Measurements from ENCODE around the gene AP1G2.

AP1G2 gene

DNA sequence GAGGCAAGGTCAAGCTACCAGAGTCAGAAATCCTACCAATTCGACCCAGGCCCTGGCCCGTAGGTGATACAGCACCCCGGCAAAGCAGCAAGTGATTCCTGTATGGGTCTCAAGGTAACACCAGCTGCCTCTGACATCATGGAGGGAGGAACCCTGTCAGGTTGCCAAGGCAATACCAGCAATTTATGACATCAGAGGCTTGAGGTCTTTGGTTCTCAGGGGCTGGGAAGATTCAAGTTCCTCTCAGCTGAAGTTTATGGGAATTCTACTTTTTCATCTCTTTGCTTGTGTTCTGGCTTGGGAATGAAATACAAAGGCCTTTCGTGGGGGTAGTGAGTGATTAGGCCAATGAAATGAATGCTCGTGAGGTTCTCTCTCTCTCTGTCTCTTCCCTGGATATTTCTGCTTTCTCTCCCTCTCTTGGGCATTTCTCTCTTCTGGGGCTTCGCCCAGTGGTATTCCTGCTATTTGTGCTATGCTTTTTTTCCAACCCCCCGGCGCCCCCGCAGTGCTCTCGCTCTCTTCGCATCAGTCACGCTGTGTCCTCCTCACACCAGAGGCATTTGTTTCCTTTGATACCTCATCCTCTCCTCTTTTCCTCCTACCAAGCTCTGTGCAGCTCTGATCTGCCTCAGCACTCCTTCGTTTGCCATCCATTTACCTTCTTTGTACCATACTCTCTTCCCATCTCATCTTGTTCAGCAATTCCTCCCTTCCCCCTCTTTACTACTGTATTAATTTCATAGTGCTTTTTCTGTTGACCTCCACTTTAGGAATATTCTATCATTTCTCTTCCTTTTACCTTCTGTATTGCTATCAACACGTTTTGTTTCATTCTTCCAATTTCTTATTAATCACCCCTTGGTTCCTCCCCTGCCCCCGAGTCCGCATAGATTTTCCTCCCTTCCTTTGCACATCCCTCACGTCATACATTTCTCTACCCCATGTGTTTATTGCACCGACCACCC, 19.0 kb downstream of the AP1G2 start:
- Histone ChIP-seq H3K27me3 (ENCODE audit: control insufficient read depth, insufficient read depth, low read length) (no peaks in the 10 kb centered on the region), H2AFZ (no peak overlapping the region), H3K79me2 (peaks cover 1% of the 10 kb centered on the region), H3K27ac (peak overlapping the region; percentile 26), H3K9me3 (ENCODE audit: control insufficient read depth, low read length) (no peaks in the 10 kb centered on the region), H3K9ac (no peak overlapping the region), H3K4me3 (ENCODE audit: low read depth, low read length) (no peak overlapping the region), H3K4me2 (ENCODE audit: low read length) (no peak overlapping the region), H3K36me3 (ENCODE audit: control insufficient read depth, insufficient read depth, low read length) (no peaks in the 10 kb centered on the region), H3K4me1 (peaks cover 9% of the 10 kb centered on the region)
- TF ChIP-seq, protein P1, sequence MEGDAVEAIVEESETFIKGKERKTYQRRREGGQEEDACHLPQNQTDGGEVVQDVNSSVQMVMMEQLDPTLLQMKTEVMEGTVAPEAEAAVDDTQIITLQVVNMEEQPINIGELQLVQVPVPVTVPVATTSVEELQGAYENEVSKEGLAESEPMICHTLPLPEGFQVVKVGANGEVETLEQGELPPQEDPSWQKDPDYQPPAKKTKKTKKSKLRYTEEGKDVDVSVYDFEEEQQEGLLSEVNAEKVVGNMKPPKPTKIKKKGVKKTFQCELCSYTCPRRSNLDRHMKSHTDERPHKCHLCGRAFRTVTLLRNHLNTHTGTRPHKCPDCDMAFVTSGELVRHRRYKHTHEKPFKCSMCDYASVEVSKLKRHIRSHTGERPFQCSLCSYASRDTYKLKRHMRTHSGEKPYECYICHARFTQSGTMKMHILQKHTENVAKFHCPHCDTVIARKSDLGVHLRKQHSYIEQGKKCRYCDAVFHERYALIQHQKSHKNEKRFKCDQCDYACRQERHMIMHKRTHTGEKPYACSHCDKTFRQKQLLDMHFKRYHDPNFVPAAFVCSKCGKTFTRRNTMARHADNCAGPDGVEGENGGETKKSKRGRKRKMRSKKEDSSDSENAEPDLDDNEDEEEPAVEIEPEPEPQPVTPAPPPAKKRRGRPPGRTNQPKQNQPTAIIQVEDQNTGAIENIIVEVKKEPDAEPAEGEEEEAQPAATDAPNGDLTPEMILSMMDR (IDR thresholded peaks at IDR 0.05), result no peak

DNA sequence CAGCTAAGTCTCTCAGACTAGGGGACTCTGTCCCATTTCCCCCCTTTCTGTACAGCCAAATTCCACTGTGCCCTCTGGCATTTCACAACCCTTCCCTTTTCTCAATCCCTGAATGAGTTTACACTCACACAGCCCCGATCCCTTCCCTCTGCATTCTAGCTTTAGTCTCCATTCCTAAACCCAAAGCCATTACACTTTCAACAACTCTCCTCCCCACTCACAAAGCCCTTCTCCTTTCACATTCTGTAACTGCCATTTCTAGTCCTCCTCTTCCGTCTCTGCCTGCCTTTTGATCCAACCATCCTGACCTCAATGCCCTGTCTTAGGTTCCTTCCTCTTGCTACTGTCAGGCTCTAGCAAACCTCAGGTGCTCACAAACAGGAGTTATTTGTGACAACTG, 19.7 kb downstream of the AP1G2 start:
- H3K4me3 ChIP-seq (ENCODE audit: low read depth, low read length), result no peak overlapping the region
- H3K27ac ChIP-seq, result peak overlapping the region; percentile 26
- no peak overlapping the region for H3K9ac ChIP-seq
- no peak overlapping the region for H3K4me2 ChIP-seq (ENCODE audit: low read length)
- H3K36me3 ChIP-seq (ENCODE audit: control insufficient read depth, insufficient read depth, low read length), result no peaks in the 10 kb centered on the region
- H3K27me3 ChIP-seq (ENCODE audit: control insufficient read depth, insufficient read depth, low read length), result no peaks in the 10 kb centered on the region
- H3K79me2 ChIP-seq, result peaks cover 4% of the 10 kb centered on the region
- no peak overlapping the region for H2AFZ ChIP-seq
- H3K9me3 ChIP-seq (ENCODE audit: control insufficient read depth, low read length), result no peaks in the 10 kb centered on the region
- TF ChIP-seq, protein P1 (IDR thresholded peaks at IDR 0.05), result no peak
- peaks cover 9% of the 10 kb centered on the region for H3K4me1 ChIP-seq

DNA sequence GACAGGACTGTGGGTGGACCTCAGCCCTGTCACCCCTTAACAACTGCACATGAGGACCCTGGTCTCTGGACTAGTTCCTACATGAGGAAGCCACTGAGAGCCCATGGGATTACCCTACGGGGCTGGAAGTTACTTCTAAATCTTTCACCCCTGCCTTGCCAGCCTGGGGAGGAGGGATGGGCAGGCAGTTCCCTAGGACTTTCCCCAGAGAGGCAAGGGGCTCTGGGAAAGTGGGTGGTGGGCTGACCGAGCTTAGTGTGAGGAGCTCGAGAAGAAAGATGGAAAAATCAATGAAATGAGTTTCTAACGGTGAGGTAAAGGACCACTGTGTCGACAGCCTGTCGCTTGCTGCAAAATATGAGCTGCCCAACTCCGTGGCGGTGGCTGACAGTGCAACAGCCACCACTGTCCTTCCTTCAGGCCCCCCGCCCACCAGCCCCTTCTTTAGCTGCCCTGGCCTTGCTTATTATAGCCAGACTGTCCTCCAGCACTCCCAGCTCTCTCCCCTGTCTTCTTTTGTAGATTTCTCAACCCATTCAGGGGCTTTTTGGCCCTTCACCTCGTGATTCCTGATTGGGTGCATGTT, 21.0 kb downstream of the AP1G2 start:
- Histone ChIP-seq H3K4me3 (ENCODE audit: low read depth, low read length) (no peak overlapping the region), H3K9me3 (ENCODE audit: control insufficient read depth, low read length) (no peaks in the 10 kb centered on the region), H3K27me3 (ENCODE audit: control insufficient read depth, insufficient read depth, low read length) (no peaks in the 10 kb centered on the region), H3K4me1 (peaks cover 5% of the 10 kb centered on the region), H2AFZ (no peak overlapping the region), H3K27ac (no peak overlapping the region), H3K9ac (no peak overlapping the region), H3K79me2 (peaks cover 6% of the 10 kb centered on the region), H3K4me2 (ENCODE audit: low read length) (no peak overlapping the region), H3K36me3 (ENCODE audit: control insufficient read depth, insufficient read depth, low read length) (no peaks in the 10 kb centered on the region)
- TF ChIP-seq, protein P1 (IDR thresholded peaks at IDR 0.05), result no peak

DNA sequence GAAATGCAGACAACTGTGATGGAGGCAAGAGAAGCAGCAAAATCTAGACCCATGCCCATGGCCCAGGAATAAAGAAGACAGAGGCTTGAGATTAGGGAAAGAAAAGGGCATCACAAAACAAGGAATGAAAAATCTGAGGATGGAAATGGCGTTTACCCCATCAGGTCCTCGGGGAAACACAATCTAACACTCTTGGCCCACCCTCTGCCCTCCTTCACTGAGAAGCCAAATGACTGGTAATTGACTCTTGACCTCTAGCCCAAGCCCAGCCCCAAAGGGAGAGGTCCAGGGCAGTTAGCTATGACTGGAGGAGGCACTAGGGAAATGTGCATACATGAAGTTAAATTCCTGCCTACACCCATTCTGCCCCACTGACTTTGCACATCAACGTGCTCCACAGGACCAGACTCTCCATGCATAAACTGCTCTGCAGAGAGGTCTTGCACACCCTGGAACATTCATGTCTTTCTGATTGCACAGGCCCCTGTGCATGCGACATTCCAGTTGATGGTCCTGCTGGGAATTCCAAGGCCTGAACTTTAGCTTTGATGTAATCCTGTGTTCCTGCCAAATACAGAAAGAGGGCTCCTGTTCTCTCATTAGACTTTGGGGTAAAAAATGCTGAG, 21.7 kb downstream of the AP1G2 start:
- Histone ChIP-seq H3K4me1 (peaks cover 5% of the 10 kb centered on the region), H3K4me2 (ENCODE audit: low read length) (no peak overlapping the region), H3K27ac (peak overlapping the region; percentile 39), H3K9me3 (ENCODE audit: control insufficient read depth, low read length) (no peaks in the 10 kb centered on the region), H3K27me3 (ENCODE audit: control insufficient read depth, insufficient read depth, low read length) (no peaks in the 10 kb centered on the region), H3K79me2 (peaks cover 9% of the 10 kb centered on the region), H3K36me3 (ENCODE audit: control insufficient read depth, insufficient read depth, low read length) (no peaks in the 10 kb centered on the region), H2AFZ (no peak overlapping the region), H3K4me3 (ENCODE audit: low read depth, low read length) (no peak overlapping the region), H3K9ac (no peak overlapping the region)
- TF ChIP-seq, protein P1 (IDR thresholded peaks at IDR 0.05), result no peak
